Keratinocyte (primary cell): ENCODE results near the gene TNIK. TPM values are rescaled to one million over a fixed set of nuclear protein-coding genes. Genes with fewer than 3 reads are reported as not detected.

Experiments used
- DNase-seq: peaks from one replicate; pipeline ENCODE4 v3.0.0-alpha.2; 2011; ENCODE audit warnings: low read depth, missing footprints, low spot score
- FAIRE-seq: peaks from 2 replicates; lab custom pipeline; 2011; peaks lifted over from hg19 to GRCh38; lab: Jason Lieb, UNC
- H2AFZ ChIP-seq: 2 replicates; pipeline ENCODE4 v1.6.0; 2012; ENCODE audit warnings: low read length, control low read depth, inconsistent platforms; ENCODE audit not compliant: control insufficient read depth
- H3K27ac ChIP-seq: 2 replicates; pipeline ENCODE4 v1.5.1; 2011; ENCODE audit warnings: low read length; ENCODE audit not compliant: control insufficient read depth, insufficient read depth
- H3K27me3 ChIP-seq: 3 replicates; pipeline ENCODE4 v1.6.0; 2011; ENCODE audit warnings: low read length; ENCODE audit not compliant: control insufficient read depth, insufficient read depth; ENCODE audit errors: extremely low read depth
- H3K36me3 ChIP-seq, 2 experiments: 2 replicates in 1 of 2; 3 replicates in 1 of 2; pipeline ENCODE4 v1.5.1; 2011; ENCODE audit warnings: low read length in 2 of 2, mild to moderate bottlenecking in 1 of 2; ENCODE audit not compliant: control insufficient read depth in 2 of 2, insufficient read depth in 2 of 2; ENCODE audit errors: extremely low read depth in 1 of 2
- H3K4me1 ChIP-seq: 3 replicates; pipeline ENCODE4 v1.5.1; 2011; ENCODE audit warnings: low read length; ENCODE audit not compliant: control insufficient read depth, insufficient read depth; ENCODE audit errors: extremely low read depth
- H3K4me2 ChIP-seq: 3 replicates; pipeline ENCODE4 v1.6.0; 2011; ENCODE audit warnings: low read depth, low read length; ENCODE audit not compliant: control insufficient read depth, insufficient read depth; ENCODE audit errors: extremely low read depth
- H3K4me3 ChIP-seq, 3 experiments: fragments of 200-600 bp in 1 of 3; sonication (generic) in 1 of 3; 2 replicates in 2 of 3; 3 replicates in 1 of 3; pipeline ENCODE4 v1.5.1; 2011 to 2016; ENCODE audit warnings: low read length in 3 of 3, mild to moderate bottlenecking in 3 of 3, control low read depth in 2 of 3, inconsistent platforms in 1 of 3, low read depth in 1 of 3, mixed read lengths in 1 of 3, mixed run types in 1 of 3, moderate library complexity in 1 of 3; ENCODE audit not compliant: control insufficient read depth in 2 of 3, insufficient read depth in 2 of 3; ENCODE audit errors: extremely low read depth in 1 of 3
- H3K79me2 ChIP-seq: 2 replicates; pipeline ENCODE4 v1.6.0; 2012; ENCODE audit warnings: low read length; ENCODE audit not compliant: control insufficient read depth, insufficient read depth
- H3K9ac ChIP-seq: 3 replicates; pipeline ENCODE4 v1.6.0; 2011; ENCODE audit warnings: low read length; ENCODE audit not compliant: control insufficient read depth, insufficient read depth; ENCODE audit errors: extremely low read depth
- H3K9me1 ChIP-seq: 3 replicates; pipeline ENCODE4 v1.6.0; 2011; ENCODE audit warnings: low read length; ENCODE audit not compliant: control insufficient read depth, insufficient read depth; ENCODE audit errors: extremely low read depth
- H3K9me3 ChIP-seq: 2 replicates; pipeline ENCODE4 v1.5.1; 2012; ENCODE audit warnings: low read depth, low read length; ENCODE audit not compliant: control insufficient read depth
- H4K20me1 ChIP-seq: 3 replicates; pipeline ENCODE4 v1.6.0; 2011; ENCODE audit warnings: low read length; ENCODE audit not compliant: control insufficient read depth, insufficient read depth; ENCODE audit errors: extremely low read depth
- CTCF ChIP-seq, 3 experiments: IDR thresholded peaks in 1 of 3; conservative IDR thresholded peaks in 1 of 3; optimal IDR thresholded peaks in 1 of 3; 2 replicates in 2 of 3; 3 replicates in 1 of 3; pipeline versions ENCODE3 to v1.5.1; 2011; ENCODE audit warnings: low read length in 3 of 3, mild to moderate bottlenecking in 3 of 3, moderate library complexity in 2 of 3, control low read depth in 1 of 3, inconsistent platforms in 1 of 3; ENCODE audit not compliant: insufficient read depth in 2 of 3; ENCODE audit errors: extremely low read depth in 1 of 3
- EZH2 ChIP-seq: IDR thresholded peaks from one replicate; pipeline ENCODE4 v1.6.1; 2012; ENCODE audit warnings: inconsistent platforms, mild to moderate bottlenecking, low read length, moderate library complexity
- dilution Hi-C: fragments of 300-500 bp; cut with MboI; formaldehyde crosslinking; loops from one replicate; pipeline ENCODE4 v1.7.0; 2020; ENCODE audit warnings: low sequenced_read_pairs; ENCODE audit not compliant: extremely low pct_ligation_motif_present
- polyA plus RNA-seq, 5 experiments: library from polyadenylated mRNA; depleted of rRNA in 3 of 5; stranded (reverse) in 3 of 5; stranded (forward) in 1 of 5; unstranded in 1 of 5; fragments of >200 nt; gene quantifications; 1 replicate in 1 of 5; 2 replicates in 3 of 5; 3 replicates in 1 of 5; pipeline versions ENCODE4 v1.2.1 to v1.2.3, GENCODE V29; 2011 to 2012; ENCODE audit warnings: missing spikeins in 2 of 5, low read depth in 1 of 5, low replicate concordance in 1 of 5

TNIK gene
- polyA plus RNA-seq, 1 donor (not counting 4 experiments of a cell fraction or from before 2014, with no cell fraction given): 4.4 TPM

- dilution Hi-C loops: no loop called here
Measured at GRCh38 chr3:171223396-171223795, 236.8 kb downstream of the TNIK start.

DNA sequence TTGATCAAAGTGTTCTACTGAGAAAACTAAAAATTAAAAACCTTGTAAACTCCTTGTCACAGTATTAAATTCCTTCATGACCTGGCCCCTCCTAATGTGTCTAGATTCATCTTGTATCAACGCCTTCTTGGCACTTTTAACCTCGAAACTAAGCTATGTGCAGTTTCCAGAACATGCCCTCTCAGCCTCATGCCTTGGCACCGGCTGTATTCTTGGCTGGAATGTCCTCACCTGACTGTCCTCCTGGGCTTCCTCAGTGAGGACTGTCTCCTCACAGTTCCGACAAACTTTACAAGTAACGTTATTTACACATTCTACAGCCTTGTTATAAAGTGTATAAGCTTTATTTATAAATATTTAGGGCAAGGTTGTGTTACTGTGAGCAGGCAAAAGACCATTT lies 237.2 kb downstream of the TNIK start:
- Histone ChIP-seq H2AFZ (no peak overlapping the region), H3K4me3 (no peak overlapping the region), H3K27ac (no peak overlapping the region), H3K9me3 (no peaks in the 10 kb centered on the region), H4K20me1 (no peaks in the 10 kb centered on the region), H3K9ac (no peak overlapping the region), H3K79me2 (no peaks in the 10 kb centered on the region), H3K4me2 (no peak overlapping the region), H3K36me3 (peaks cover 0 to 2% of the 10 kb centered on the region in 2 experiments), H3K4me1 (no peaks in the 10 kb centered on the region), H3K9me1 (no peaks in the 10 kb centered on the region), H3K27me3 (no peaks in the 10 kb centered on the region)
- FAIRE-seq: no peak
- TF ChIP-seq CTCF (optimal IDR thresholded peaks at IDR 0.05 in 1 of 3, IDR thresholded peaks at IDR 0.05 in 1 of 3, conservative IDR thresholded peaks at IDR 0.05 in 1 of 3; ENCODE audit: extremely low read depth in 1 of 3, insufficient read depth in 2 of 3, low read length in 3 of 3) (no peak), EZH2 (no peak)
- no peak for DNase-seq
- dilution Hi-C loops: no loop called here

More at GRCh38 chr3:171223396-171223795, 236.8 kb downstream of the TNIK start:
- H3K4me3 ChIP-seq: no peak overlapping the region
- no peak overlapping the region for H3K9ac ChIP-seq
- no peak overlapping the region for H3K4me2 ChIP-seq
- no peaks in the 10 kb centered on the region for H3K27me3 ChIP-seq
- H3K9me1 ChIP-seq: no peaks in the 10 kb centered on the region
- DNase-seq (no peak), FAIRE-seq (no peak)
- H2AFZ ChIP-seq: no peak overlapping the region
- no peak overlapping the region for H3K27ac ChIP-seq
- H3K79me2 ChIP-seq: no peaks in the 10 kb centered on the region
- peaks cover 0 to 2% of the 10 kb centered on the region in 2 experiments for H3K36me3 ChIP-seq
- no peaks in the 10 kb centered on the region for H3K4me1 ChIP-seq
- no peaks in the 10 kb centered on the region for H3K9me3 ChIP-seq
- no peaks in the 10 kb centered on the region for H4K20me1 ChIP-seq
- TF ChIP-seq CTCF (optimal IDR thresholded peaks at IDR 0.05 in 1 of 3, IDR thresholded peaks at IDR 0.05 in 1 of 3, conservative IDR thresholded peaks at IDR 0.05 in 1 of 3; ENCODE audit: extremely low read depth in 1 of 3, insufficient read depth in 2 of 3, low read length in 3 of 3): no peak
- TF ChIP-seq EZH2: no peak
